NCI-H2107 (cell line): ENCODE results near the gene SCGB1D2.

Experiments
- DNase-seq: peaks from one replicate; lab custom pipeline; 2025; lab: John Stamatoyannopoulos, UW

Gene SCGB1D2

DNA sequence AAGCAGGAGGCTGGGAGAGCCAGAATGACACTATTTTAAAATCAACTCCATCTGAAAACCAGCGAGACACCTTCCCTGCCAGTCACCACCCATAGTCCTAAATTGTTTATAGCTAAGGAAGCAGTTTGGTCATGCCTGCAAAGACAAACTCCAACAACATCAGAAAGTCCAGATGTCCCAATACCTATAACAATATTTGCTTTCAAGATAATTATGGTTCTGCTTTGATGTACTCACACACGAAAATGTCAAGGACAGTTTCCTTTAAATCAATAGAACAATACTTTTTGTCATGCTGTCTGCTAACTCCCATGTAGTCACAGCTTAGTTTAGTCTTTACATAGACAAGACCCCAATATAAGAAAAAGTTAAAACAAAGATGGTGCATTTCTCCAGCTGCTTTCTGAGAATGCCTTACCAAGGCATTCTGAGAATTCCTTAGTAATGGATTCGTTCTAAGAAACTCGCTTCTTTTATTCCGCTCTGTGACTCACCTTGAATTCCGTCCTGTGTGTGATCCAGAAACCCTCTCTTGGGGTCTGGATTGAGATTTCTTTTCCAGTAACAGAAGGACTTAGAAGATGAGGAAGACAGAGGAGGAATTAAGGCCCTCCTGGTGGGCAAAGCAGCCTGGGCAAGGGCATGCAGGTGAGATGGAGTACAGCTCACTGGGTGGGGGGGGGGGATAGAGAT, 18.4 kb downstream of the SCGB1D2 start:
- no peak for DNase-seq

DNA sequence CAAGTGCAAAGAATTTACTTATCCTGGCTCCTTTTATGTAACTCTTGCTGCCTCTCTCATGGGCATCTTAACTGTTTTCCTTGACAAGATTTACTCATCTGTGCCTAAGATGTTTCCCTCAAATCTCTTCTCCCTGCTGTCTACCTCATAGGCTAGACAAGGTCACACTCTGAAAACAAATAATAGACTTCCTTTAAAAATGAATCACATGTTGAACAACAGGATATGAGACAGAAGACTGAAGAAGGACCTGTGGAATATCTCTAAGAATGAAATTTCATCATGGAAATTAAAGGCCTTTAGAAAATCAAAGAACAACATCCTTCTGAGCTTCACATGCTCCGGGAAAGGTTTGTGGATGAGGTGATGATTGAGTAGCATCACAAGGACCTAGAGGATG, 22.0 kb downstream of the SCGB1D2 start:
- no peak for DNase-seq

DNA sequence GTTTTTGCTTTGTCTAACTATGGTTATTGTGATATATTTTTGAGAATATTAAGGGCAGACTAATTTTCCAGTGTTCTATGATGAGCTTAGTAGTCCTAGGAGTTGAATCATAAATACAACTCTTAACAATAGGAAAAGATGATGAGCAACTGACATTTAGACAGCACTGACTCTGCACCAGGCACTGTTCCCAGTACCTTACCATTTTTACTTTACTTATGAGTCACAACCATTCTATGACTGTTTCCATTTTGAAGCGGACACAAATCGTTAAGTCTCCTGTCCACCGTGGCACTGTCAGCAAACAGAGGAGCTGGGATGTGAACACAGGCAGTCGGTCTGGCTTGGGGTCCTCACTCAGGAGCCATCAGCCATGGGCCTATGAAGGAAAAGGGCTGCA, 24.5 kb downstream of the SCGB1D2 start:
- DNase-seq, result no peak

DNA sequence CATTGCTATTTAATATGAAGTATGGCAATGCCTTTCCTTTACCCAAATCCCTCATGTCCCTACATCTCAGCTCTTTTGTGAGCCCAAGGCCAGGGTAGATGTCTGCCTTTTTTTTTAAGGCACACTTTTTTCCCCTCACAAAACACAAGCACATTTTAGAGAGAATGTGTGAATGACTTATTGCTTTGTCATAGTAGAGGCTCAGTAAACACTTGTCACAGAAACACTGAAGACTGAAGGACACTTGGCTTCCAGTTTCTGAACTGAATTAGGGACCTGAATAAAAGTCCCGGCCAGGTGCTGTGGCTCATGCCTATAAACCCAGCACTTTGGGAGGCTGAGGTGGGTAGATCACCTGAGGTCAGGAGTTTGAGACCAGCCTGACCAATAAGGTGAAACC, 25.0 kb downstream of the SCGB1D2 start:
- DNase-seq, result no peak

DNA sequence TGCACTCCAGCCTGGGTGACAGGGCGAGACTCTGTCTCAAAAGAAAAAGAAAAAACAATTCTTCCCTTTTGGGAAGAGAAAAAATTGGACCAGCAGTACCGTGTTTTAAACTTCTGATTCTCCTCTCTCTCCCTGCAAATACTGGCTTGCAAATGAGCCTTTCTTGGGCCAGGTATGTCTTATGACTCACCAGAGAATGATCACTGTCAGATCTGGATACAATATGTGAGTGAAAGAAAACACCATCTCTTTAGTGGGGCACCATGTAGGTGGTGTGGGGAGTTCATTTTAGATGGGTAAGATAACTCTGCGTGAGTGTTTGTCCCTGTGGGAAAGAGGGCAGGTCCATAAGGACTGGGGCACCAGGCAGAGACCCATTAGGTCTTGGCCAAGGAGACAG, 25.5 kb downstream of the SCGB1D2 start:
- no peak for DNase-seq

DNA sequence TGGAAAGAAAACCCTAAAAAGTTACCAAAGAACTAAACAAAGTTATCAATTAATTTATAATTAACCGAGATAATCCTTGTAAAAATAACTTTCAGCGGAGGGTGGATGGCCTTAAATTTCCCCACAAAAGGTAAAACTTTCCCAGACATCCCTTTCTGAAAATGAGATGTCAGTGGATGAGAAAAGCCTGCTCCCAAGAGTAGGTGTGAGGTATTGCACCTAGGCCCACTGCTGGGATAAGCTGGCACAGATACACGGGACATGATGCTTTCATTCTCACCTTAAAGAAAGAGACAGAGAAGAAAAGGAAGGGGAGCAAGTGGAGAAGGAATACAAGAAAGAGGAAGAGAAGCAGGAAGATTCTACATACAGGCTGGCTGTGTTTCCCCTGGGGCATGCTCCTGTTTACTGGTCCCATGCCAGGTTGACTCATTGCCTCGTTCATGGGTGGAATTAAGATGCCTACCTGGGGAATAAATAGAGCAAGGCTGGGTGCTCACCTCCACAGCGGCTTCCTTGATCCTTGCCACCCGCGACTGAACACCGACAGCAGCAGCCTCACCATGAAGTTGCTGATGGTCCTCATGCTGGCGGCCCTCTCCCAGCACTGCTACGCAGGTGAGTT, 27.7 kb downstream of the SCGB1D2 start, which contains the start of gene SCGB2A2:
Gene SCGB2A2 (plus strand): TSS at position 505 of the 625 bp plus-strand sequence. CDS start 59 bp downstream, at position 564.
- DNase-seq, result peak; percentile 12

DNA sequence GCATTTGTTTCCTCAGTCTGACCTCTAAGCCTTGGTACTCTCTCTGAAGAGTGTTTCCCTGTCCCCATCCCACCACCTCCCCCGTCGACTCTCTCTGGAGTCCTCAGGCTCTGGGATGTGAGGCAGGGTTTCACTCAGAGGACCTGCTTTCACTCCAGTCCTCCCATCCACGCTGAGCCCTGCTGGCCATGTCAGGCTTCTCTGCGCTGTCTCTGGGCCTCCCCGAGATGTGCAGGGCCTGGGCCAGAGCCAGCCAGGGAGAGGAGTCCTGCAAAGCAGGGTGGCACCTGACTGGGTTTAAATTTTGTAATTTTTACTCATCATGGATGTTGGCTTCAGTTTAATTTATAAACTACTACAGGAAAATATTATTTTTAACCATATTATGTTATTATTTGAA, 31.2 kb downstream of the SCGB1D2 start:
- no peak for DNase-seq

DNA sequence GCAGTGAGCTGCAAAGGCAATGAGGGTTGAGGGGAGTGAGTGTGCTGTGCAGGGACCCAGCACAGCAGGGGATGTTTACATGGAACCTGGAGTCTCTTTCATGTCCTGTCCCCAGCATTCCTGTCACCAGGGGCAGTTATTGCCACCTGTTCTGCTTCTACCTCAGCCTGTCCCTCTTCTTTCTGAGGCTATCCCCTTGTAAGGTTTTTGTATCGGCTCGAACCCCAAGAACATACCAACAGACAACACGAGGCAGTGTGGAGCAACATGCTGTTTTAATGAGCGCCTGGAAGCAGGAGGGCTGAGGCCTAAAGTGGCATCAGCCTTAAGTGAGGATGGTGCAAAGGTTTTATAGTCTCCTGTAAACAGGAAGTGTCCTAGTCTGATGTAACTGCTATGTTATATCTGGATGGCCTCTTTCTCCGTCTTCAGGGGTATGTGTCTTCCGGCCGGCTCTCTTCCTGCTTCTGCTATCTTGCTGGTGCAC, 31.8 kb downstream of the SCGB1D2 start:
- no peak for DNase-seq

DNA sequence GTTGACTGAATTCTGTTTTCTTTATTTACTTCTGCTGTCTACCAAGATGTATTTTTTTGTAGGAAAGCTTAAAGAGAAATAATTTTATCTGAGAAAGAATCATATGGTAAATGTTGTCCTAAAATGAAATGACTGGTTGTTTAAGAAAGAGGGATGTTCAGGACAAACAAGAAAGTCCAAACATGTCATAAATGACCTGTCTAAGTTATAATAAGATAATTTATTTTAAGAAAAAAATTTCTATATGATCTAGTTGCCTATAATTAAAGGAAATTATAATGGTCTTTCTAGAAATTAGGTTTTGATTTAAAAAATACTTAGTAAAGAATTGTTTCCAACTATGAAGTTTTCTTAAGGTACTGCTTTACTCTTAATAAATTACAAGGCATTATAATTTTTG, 38.4 kb downstream of the SCGB1D2 start:
- no peak for DNase-seq
